Right lobe of liver (tissue), 4 donors: ENCODE measurements around the gene FRMD3.

Experiments used
- CTCF ChIP-seq, 4 donors: fragments of 200-600 bp in 3 of 4; fragments of 450-650 bp in 1 of 4; IDR thresholded peaks; one replicate each; pipeline versions ENCODE4 v1.5.1 to v1.8.0; 2016 to 2022; ENCODE audit warnings: antibody characterized with exemption in 4 of 4, mild to moderate bottlenecking in 2 of 4
- POLR2A ChIP-seq: fragments of 450-650 bp; IDR thresholded peaks from one replicate; pipeline ENCODE4 v1.6.1; 2017; ENCODE audit warnings: antibody characterized with exemption, mild to moderate bottlenecking
- donor health status: DM: no; HTN: no; CAD: no.
- donor health status: DM: no; HTN: no; CAD: no.
- donor health status: DM: no; HTN: yes; CAD: no.

- TF ChIP-seq CTCF (IDR thresholded peaks at IDR 0.05) (no peak), POLR2A (no peak)
These were observed 224.4 kb downstream of the FRMD3 start for GRCh38 chr9:83313781-83314180.
